Cortex of kidney (tissue), 1 donor: ENCODE data around the gene BLM.
"Not testable (repeated sequence)": the region's sequence is repeated elsewhere in the genome, so short reads cannot be mapped to it uniquely, and the experiment has no call there.

Source experiments
- DNase-seq: peaks from one replicate; lab custom pipeline; 2025; lab: John Stamatoyannopoulos, UW

Gene BLM

GRCh38 chr15:90822204-90822955, 105.2 kb downstream of the BLM start:
- DNase-seq = no peak

- DNase-seq = no peak
These were observed 106.4 kb downstream of the BLM start for GRCh38 chr15:90823455-90823974.

GRCh38 chr15:90825115-90825899, 108.2 kb downstream of the BLM start:
- DNase-seq = not testable (repeated sequence)

DNA sequence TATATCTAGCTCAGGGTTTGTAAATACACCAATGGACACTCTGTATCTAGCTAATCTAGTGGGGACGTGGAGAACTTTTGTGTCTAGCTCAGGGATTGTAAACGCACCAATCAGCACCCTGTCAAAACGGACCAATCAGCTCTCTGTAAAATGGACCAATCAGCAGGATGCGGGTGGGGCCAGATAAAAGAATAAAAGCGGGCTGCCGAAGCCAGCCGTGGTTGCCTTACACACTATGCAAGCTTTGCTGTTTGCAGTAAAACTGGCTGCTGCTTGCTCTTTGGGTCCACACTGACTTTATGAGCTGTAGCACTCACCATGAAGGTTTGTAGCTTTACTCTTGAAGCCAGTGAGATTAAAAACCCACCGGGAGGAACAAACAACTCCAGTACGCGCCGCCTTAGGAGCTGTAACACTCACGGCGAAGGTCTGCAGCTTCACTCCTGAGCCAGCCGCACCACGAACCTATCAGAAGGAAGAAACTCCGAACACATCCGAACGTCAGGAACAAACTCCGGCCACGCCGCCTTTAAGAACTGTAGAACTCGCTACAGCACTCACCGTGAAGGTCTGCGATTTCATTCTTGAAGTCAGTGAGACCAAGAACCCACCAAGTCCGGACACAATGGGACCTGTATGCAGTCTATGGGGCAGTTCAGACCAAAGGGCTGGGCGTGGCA, 109.2 kb downstream of the BLM start:
- DNase-seq = not testable (repeated sequence)

GRCh38 chr15:90826886-90827435, 109.8 kb downstream of the BLM start:
- DNase-seq = no peak

- DNase-seq = no peak
These were observed 111.0 kb downstream of the BLM start for GRCh38 chr15:90828111-90828510.

DNA sequence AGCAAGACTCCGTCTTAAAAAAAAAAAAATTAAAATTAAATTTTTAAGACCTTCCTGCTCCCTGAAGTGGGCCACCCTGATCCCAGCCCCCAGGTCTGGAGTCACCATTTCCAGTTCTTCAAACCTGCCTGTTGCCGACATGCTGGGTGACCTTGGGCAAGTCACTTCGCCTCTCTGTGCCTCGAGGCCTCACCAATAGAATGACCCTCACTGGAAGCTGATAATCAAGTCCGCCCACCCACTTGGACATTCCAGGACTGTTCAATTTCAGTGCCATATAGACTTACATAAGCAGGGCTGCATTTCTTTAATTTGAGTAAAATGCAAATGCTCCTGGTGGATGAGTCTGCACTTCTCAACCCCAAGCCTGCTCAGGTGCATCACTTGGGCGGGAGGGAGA, 112.0 kb downstream of the BLM start:
- DNase-seq = no peak

DNA sequence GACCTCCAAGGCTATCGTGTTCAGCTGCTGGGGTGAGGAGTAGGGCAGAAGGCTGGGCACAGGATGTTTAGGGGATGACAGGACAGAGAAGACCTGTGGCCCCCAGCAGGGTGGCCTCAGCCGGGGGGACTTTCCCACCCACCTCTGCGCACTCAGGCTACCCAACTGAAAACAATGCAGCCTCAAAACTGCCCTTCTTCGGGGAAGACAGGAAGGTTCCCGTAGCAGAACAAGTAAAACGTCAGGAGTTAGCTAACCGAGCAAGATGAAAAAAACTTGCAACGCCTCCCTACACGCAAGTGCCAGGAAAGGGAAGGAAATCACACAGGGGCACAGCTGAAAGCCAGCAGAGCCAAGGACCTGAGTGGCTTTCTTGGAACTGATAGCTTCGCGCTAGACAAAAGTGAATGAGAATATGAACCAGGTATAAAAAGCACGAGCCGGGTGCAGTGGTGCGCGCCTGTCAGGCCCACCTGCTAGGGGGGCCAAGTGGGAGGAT, 112.8 kb downstream of the BLM start:
- DNase-seq = no peak

- DNase-seq = no peak
These were observed 117.5 kb downstream of the BLM start for GRCh38 chr15:90834626-90835025.

DNA sequence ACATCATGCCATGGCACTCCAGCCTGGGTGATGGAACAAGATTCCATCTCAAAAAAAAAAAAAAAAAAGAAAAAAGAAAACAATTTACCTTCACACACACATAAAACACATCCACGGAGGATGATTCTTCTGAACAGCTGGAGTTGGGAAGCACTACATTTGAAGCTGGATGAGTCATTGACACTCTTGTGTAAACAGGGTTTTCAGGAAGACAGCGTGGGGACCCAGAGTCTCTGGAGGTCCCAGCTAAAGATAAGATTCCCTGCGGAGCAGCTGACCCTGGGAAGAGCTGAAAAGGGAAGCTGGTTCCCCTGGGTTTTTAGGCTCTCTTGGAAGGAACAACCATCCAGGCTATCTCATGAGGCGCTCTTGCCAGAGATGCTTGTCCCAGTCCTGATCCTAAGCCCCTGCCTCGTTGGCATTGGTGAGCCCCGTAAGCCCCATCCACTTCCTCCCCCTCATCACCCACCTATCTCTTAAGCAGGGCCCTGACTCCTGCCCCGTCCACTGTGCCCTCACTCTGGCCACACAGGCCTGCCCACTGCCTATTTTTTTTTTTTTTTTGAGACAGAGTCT, 119.2 kb downstream of the BLM start:
- no peak for DNase-seq

- no peak for DNase-seq
These were observed 119.9 kb downstream of the BLM start for GRCh38 chr15:90837094-90837493.

- DNase-seq = no peak
These were observed 121.0 kb downstream of the BLM start for GRCh38 chr15:90838139-90838538.

DNA sequence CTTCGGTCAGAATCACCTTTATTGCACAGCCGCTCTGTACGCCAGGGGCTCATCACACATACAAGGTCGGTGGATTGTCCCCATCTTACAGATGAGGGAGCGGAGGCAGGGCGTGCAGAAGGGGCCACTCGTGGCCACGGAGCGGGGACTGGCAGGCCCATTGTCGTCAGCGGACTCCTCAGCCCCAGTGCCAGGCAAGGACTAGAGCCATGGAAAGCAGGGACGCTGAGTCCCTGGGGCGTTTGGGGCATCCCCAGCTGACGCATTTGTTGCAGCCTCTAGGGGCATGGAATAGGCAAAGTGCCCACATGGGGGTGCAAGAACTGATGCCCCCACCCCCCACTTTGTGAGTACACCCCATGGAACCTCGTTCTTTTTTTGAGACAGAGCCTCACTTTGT, 121.4 kb downstream of the BLM start:
- no peak for DNase-seq

DNA sequence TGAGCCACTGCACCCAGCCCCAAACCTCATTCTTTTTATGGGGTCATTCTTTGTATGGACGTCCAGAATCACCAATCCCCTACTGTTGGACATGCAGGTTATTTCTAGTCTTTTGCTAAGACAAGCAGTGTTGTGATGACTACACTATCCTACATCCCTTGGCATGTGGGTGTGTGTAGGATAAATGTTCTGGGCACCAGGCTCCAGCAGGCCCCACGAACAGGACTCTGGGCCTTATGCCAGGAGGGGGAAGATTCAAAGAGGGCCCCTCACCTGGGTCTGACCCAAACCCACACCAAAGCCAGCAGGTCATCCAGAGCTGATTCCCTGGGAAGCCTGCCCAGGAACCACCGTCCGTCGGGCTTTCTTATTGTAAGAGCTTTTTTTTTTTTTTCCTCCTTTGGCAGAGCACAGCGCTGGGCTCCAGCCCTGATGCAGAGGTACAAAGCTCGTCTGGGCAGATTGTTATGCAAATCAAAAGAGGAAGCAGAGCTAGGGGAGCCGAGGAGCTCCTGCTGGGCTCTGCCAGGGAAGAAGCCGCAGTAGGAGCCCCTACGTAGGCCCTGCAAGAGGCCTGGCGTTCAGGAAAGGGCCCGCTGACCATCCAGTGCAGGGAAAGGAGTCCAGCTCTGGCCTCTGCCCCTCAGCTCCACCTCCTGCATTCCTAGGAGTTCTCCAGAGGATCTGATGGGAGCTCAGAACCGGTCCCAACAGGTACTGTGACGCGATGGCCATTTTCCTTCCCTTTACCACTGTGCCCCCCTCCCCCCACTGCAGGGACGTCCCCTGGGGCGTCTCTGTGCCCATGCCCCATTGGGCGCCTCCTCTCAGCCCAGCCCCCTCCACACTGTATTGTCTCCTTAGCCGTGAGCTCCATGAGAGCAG, 122.3 kb downstream of the BLM start:
- no peak for DNase-seq

- no peak for DNase-seq
These were observed 123.2 kb downstream of the BLM start for GRCh38 chr15:90840157-90840855.

GRCh38 chr15:90840954-90841353, 123.8 kb downstream of the BLM start:
- no peak for DNase-seq

DNA sequence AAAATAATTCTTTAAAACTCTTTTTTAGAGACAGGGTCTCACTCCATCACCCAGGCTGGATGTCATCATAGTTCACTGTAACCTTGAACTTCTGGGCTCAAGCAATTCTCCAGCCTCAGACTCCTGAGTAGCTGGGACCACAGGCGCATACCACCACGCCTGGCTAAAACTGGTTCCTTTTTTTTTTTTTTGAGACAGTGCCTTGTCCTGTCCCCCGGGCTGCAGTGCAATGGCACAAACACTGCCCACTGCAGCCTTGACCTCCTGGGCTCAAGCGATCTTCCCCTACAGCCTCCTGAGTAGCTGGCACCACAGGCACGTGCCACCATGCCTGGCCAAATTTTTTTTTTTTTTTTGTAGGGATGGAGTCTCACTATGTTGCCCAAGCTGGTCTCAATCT, 127.5 kb downstream of the BLM start:
- DNase-seq = no peak

- DNase-seq = no peak
These were observed 128.2 kb downstream of the BLM start for GRCh38 chr15:90845201-90845949.

- not testable (repeated sequence) for DNase-seq
These were observed 132.3 kb downstream of the BLM start for GRCh38 chr15:90849424-90849823.
